Hippocampal formation (tissue), 2 donors: ENCODE measurements around the gene CMSS1.

Source experiments
- DNase-seq, 2 donors: peaks; one replicate each; lab custom pipeline; 2025; lab: John Stamatoyannopoulos, UW

The CMSS1 gene

GRCh38 chr3:99817437-99818240, at the start of gene CMSS1:
Gene CMSS1 (plus strand): TSS chr3:99817862.
- peak; percentile 84 to 91 for DNase-seq

- DNase-seq, result no peak
Measured at GRCh38 chr3:99768126-99768525, 49.5 kb upstream of the CMSS1 start.

- no peak for DNase-seq
Measured at GRCh38 chr3:99768808-99769501, 48.7 kb upstream of the CMSS1 start.

- no peak for DNase-seq
Measured at GRCh38 chr3:99772171-99772570, 45.5 kb upstream of the CMSS1 start.

- DNase-seq, result no peak
Measured at GRCh38 chr3:99772671-99773070, 45.0 kb upstream of the CMSS1 start.

GRCh38 chr3:99774467-99774866, 43.2 kb upstream of the CMSS1 start:
- DNase-seq, result no peak

- DNase-seq, result no peak
Measured at GRCh38 chr3:99776516-99777209, 41.0 kb upstream of the CMSS1 start.

GRCh38 chr3:99777210-99777549, 40.5 kb upstream of the CMSS1 start:
- DNase-seq, result no peak

GRCh38 chr3:99777708-99778107, 40.0 kb upstream of the CMSS1 start:
- DNase-seq, result no peak

GRCh38 chr3:99780749-99781148, 36.9 kb upstream of the CMSS1 start:
- no peak for DNase-seq

GRCh38 chr3:99781761-99782160, 35.9 kb upstream of the CMSS1 start:
- DNase-seq, result no peak

GRCh38 chr3:99783011-99783573, 34.6 kb upstream of the CMSS1 start:
- DNase-seq, result no peak

- peak in 1 of 2 donors; percentile 28 for DNase-seq
Measured at GRCh38 chr3:99789011-99789721, 28.5 kb upstream of the CMSS1 start.

- DNase-seq, result no peak
Measured at GRCh38 chr3:99794485-99794884, 23.2 kb upstream of the CMSS1 start.

- no peak for DNase-seq
Measured at GRCh38 chr3:99795573-99795972, 22.1 kb upstream of the CMSS1 start.

GRCh38 chr3:99799422-99799821, 18.2 kb upstream of the CMSS1 start:
- DNase-seq, result no peak

- no peak for DNase-seq
Measured at GRCh38 chr3:99803297-99803696, 14.4 kb upstream of the CMSS1 start.

GRCh38 chr3:99805160-99805559, 12.5 kb upstream of the CMSS1 start:
- DNase-seq, result no peak

GRCh38 chr3:99808163-99808794, 9.4 kb upstream of the CMSS1 start:
- peak; percentile 7 to 33 for DNase-seq

GRCh38 chr3:99809565-99809964, 8.1 kb upstream of the CMSS1 start:
- DNase-seq, result no peak

GRCh38 chr3:99810403-99810802, 7.3 kb upstream of the CMSS1 start:
- DNase-seq, result no peak
